HepG2 (cell line): ENCODE data around the gene AHSP. TPM values are rescaled to one million over a fixed set of nuclear protein-coding genes. Genes with fewer than 3 reads are reported as not detected.

Experiments
- CBX2 ChIP-seq, 2 experiments: fragments of 200-600 bp in 1 of 2; sonication (generic); formaldehyde crosslinking in 1 of 2; IDR thresholded peaks; 2 replicates each; pipeline versions ENCODE4 v1.7.0 to v1.8.1; 2018 to 2022; ENCODE audit warnings: low read depth in 2 of 2, low read length in 1 of 2, mild to moderate bottlenecking in 1 of 2, missing genetic modification reagents in 1 of 2
- CENPX ChIP-seq: sonication (generic); formaldehyde crosslinking; IDR thresholded peaks from 2 replicates; pipeline ENCODE4 v1.9.0; 2021; ENCODE audit warnings: mild to moderate bottlenecking, missing genetic modification reagents, moderate library complexity
- DMTF1 ChIP-seq: sonication (generic); formaldehyde crosslinking; IDR thresholded peaks from 2 replicates; pipeline ENCODE4 v1.4.0; 2020; ENCODE audit warnings: mild to moderate bottlenecking, missing genetic modification reagents
- FOXA3 ChIP-seq: IDR thresholded peaks from 2 replicates; pipeline ENCODE4 v1.6.1; 2016; ENCODE audit warnings: missing genetic modification reagents, missing compliant biosample characterization
- GZF1 ChIP-seq: sonication (generic); formaldehyde crosslinking; IDR thresholded peaks from 2 replicates; pipeline ENCODE4 v1.5.1; 2020; ENCODE audit warnings: mild to moderate bottlenecking, missing genetic modification reagents
- HDAC2 ChIP-seq: sonication (generic); formaldehyde crosslinking; IDR thresholded peaks from 2 replicates; pipeline ENCODE4 v1.4.0; 2020; ENCODE audit warnings: missing genetic modification reagents
- MED1 ChIP-seq: sonication (generic); formaldehyde crosslinking; IDR thresholded peaks from 2 replicates; pipeline ENCODE4 v1.4.0; 2020; ENCODE audit warnings: missing genetic modification reagents
- RFXANK ChIP-seq: IDR thresholded peaks from 2 replicates; pipeline ENCODE4 v1.6.1; 2016
- SMAD1 ChIP-seq: sonication (generic); formaldehyde crosslinking; IDR thresholded peaks from 2 replicates; pipeline ENCODE4 v1.4.0; 2020; ENCODE audit warnings: missing genetic modification reagents, low read depth, mild to moderate bottlenecking, borderline replicate concordance
- ZBTB37 ChIP-seq: sonication (generic); formaldehyde crosslinking; IDR thresholded peaks from 2 replicates; pipeline ENCODE4 v1.4.0; 2020; ENCODE audit warnings: mild to moderate bottlenecking, missing genetic modification reagents
- ZFP36L2 ChIP-seq: sonication (generic); formaldehyde crosslinking; IDR thresholded peaks from 2 replicates; pipeline ENCODE4 v1.4.0; 2020; ENCODE audit warnings: missing genetic modification reagents
- ZNF382 ChIP-seq: sonication (generic); formaldehyde crosslinking; IDR thresholded peaks from 2 replicates; pipeline ENCODE4 v1.5.0; 2020; ENCODE audit warnings: missing genetic modification reagents, mild to moderate bottlenecking, borderline replicate concordance
- ZNF451 ChIP-seq: sonication (generic); formaldehyde crosslinking; IDR thresholded peaks from 2 replicates; pipeline ENCODE4 v1.5.0; 2020; ENCODE audit warnings: mild to moderate bottlenecking, missing genetic modification reagents
- ZNF572 ChIP-seq: sonication (generic); formaldehyde crosslinking; IDR thresholded peaks from 2 replicates; pipeline ENCODE4 v1.5.1; 2020; ENCODE audit warnings: mild to moderate bottlenecking, missing genetic modification reagents
- ZNF782 ChIP-seq: sonication (generic); formaldehyde crosslinking; IDR thresholded peaks from 2 replicates; pipeline ENCODE4 v1.4.0; 2020; ENCODE audit warnings: missing genetic modification reagents, mild to moderate bottlenecking, borderline replicate concordance
- polyA plus RNA-seq, 8 experiments: library from polyadenylated mRNA; depleted of rRNA in 3 of 8; stranded (reverse) in 7 of 8; unstranded in 1 of 8; fragments of >200 nt; fragmentation: Illumina TruSeq in 4 of 8; extraction: Trizol in 4 of 8; gene quantifications; 2 replicates each; pipeline versions ENCODE4 v1.2.1 to v1.2.3, GENCODE V29; 2011 to 2016; ENCODE audit warnings: low read depth in 4 of 8, missing spikeins in 1 of 8, mixed read lengths in 1 of 8; ENCODE audit not compliant: insufficient read depth in 1 of 8
- total RNA-seq, 5 experiments: library from RNA; depleted of rRNA; stranded (reverse); fragments of >200 nt; fragmentation: Illumina TruSeq; extraction: Trizol; gene quantifications; 2 replicates each; pipeline ENCODE4 v1.2.3, GENCODE V29; 2016; ENCODE audit warnings: low read depth in 1 of 5
- TF ChIP-seq, protein P1 (sequence below): IDR thresholded peaks from 2 replicates; pipeline ENCODE4 v1.4.0; 2020; ENCODE audit warnings: mild to moderate bottlenecking, missing genetic modification reagents

Gene AHSP
- total and polyA plus RNA-seq, 2 of the 13 experiments (the other 11 are each of a cell fraction or from before 2014, with no cell fraction given) = not detected

- TF ChIP-seq ZNF382 = no peak
- TF ChIP-seq ZBTB37 = no peak; the same call in 1 of the 2 replicates
- peak; percentile 97 for TF ChIP-seq SMAD1
- peak; percentile 74 for TF ChIP-seq FOXA3 (CRISPR knock-in tag)
- peak; percentile 78 for TF ChIP-seq GZF1 (CRISPR knock-in tag)
- TF ChIP-seq CENPX (CRISPR knock-in tag) = no peak
- TF ChIP-seq ZFP36L2 (CRISPR knock-in tag) = 0 out of 2 replicates have a peak, but pooled peaks have one; percentile 68
- TF ChIP-seq DMTF1 = no peak
- no peak for TF ChIP-seq RFXANK (CRISPR knock-in tag)
- TF ChIP-seq ZNF451 (CRISPR knock-in tag) = peak; percentile 88; the same call in 1 of the 2 replicates
- TF ChIP-seq, protein P1, sequence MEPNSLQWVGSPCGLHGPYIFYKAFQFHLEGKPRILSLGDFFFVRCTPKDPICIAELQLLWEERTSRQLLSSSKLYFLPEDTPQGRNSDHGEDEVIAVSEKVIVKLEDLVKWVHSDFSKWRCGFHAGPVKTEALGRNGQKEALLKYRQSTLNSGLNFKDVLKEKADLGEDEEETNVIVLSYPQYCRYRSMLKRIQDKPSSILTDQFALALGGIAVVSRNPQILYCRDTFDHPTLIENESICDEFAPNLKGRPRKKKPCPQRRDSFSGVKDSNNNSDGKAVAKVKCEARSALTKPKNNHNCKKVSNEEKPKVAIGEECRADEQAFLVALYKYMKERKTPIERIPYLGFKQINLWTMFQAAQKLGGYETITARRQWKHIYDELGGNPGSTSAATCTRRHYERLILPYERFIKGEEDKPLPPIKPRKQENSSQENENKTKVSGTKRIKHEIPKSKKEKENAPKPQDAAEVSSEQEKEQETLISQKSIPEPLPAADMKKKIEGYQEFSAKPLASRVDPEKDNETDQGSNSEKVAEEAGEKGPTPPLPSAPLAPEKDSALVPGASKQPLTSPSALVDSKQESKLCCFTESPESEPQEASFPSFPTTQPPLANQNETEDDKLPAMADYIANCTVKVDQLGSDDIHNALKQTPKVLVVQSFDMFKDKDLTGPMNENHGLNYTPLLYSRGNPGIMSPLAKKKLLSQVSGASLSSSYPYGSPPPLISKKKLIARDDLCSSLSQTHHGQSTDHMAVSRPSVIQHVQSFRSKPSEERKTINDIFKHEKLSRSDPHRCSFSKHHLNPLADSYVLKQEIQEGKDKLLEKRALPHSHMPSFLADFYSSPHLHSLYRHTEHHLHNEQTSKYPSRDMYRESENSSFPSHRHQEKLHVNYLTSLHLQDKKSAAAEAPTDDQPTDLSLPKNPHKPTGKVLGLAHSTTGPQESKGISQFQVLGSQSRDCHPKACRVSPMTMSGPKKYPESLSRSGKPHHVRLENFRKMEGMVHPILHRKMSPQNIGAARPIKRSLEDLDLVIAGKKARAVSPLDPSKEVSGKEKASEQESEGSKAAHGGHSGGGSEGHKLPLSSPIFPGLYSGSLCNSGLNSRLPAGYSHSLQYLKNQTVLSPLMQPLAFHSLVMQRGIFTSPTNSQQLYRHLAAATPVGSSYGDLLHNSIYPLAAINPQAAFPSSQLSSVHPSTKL (CRISPR knock-in tag) = peak; percentile 82
- peak; percentile 89 for TF ChIP-seq MED1
- TF ChIP-seq HDAC2 (CRISPR knock-in tag) = peak; percentile 95
- peak; percentile 76 for TF ChIP-seq ZNF572
- peak; percentile 71; the same call in 1 of the 2 replicates for TF ChIP-seq ZNF782 (CRISPR knock-in tag)
- TF ChIP-seq CBX2 (IDR thresholded peaks at IDR 0.05; ENCODE audit: low read depth, low read length) = no peak
- TF ChIP-seq CBX2 (CRISPR knock-in tag; IDR thresholded peaks at IDR 0.05; ENCODE audit: low read depth) = peak; percentile 92
Observed at GRCh38 chr16:31507929-31508705, 19.6 kb upstream of the AHSP start, which contains the start of gene RUSF1 (continued).
